GM10266 (cell line): ENCODE data around the gene GLT1D1.

Experiments used
- DNase-seq: peaks from one replicate; pipeline ENCODE4 v3.0.0; 2012; ENCODE audit errors: extremely low spot score
- TF ChIP-seq, protein P1 (sequence below): IDR thresholded peaks from 2 replicates; pipeline ENCODE4 v1.5.1; 2012; ENCODE audit warnings: mild to moderate bottlenecking, low read depth; ENCODE audit not compliant: control insufficient read depth, insufficient read depth; ENCODE audit errors: missing control alignments

Gene GLT1D1

DNA sequence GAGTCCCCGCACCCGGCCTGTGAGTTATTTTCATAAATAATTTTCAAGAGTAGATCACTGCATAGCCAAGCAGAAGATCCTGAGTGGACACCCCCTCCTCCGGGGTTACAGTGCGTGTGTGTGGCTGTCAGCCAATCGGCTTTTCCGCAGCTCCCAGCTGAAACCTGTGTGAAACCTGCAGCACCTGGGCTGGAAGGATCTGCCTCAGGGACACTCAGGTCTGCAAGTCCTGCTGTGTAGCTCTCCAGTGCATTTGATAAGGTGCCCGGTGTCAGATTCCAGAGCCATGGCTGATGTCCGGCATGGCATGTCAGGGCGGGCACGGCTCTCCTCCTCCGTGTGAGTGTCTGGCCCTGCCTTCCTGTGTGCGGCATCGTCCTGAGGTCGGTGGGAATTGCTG is 124.8 kb downstream of the GLT1D1 start:
- DNase-seq, result no peak
- TF ChIP-seq, protein P1, sequence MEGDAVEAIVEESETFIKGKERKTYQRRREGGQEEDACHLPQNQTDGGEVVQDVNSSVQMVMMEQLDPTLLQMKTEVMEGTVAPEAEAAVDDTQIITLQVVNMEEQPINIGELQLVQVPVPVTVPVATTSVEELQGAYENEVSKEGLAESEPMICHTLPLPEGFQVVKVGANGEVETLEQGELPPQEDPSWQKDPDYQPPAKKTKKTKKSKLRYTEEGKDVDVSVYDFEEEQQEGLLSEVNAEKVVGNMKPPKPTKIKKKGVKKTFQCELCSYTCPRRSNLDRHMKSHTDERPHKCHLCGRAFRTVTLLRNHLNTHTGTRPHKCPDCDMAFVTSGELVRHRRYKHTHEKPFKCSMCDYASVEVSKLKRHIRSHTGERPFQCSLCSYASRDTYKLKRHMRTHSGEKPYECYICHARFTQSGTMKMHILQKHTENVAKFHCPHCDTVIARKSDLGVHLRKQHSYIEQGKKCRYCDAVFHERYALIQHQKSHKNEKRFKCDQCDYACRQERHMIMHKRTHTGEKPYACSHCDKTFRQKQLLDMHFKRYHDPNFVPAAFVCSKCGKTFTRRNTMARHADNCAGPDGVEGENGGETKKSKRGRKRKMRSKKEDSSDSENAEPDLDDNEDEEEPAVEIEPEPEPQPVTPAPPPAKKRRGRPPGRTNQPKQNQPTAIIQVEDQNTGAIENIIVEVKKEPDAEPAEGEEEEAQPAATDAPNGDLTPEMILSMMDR, result no peak

DNA sequence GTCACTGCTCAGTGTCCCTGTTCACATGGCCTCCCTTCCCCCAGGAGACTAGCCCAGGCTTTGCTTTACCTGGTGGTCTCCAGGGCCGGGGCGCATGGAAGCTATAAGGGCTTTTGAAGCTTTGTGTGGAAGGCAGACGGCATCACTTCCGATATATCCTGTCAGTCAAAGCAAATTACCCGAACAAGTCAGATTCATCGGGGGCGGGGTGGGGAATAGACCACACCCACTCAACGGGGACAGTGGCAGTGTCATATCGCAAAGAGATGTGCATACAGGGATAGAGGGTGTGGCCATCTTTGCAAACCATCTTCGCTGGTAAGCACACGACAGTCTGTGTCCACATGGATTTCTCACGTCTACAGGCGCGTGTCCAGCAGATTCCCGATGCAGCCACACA is 127.3 kb downstream of the GLT1D1 start:
- no peak for DNase-seq
- TF ChIP-seq, protein P1, result no peak

DNA sequence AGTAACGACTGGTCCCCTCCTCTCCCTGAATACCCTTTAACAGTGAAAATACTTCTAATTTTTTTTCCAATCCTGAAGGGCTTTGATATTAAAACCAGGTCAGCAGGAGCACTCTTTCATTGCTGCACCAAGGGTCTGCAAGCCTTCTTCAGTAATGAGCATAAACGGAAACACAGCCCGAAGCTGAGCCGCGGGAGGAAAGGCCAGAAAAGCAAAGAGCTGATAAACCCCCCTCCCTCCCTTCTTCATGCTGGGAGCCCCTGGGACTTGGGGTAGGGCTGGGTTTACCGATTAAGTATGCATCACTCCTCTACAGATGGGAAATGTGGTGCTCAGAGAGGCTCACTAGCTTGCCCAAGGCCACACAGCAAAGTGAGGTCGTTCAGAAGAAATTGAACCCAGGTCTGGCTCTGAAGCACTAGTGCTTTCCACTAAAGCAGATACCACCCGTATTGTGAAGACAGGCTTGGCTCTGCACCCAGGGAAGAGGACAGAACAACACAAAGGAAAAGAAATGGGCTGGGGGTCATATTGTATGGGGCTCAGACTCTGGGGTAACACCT is 128.8 kb downstream of the GLT1D1 start:
- TF ChIP-seq, protein P1, result no peak
- DNase-seq, result no peak

DNA sequence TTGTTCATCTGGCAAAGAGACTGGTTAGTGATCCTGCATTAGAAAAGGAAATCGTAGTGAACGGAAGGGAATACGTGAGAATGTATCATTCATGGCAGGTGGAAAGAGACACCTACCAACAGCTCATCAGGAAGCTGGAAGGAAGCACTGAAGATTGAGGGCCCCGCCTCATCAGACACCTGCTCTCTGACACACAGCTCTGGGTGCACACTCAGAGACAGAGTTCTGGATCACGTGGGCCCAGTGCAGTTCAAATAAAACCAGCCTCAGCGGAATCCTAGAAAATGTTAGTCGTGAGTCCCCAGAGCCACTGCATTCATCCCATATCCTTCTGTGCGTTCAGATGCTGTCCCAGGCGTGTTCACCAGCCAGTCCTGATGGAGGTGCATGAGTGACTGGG is 129.7 kb downstream of the GLT1D1 start:
- no peak for DNase-seq
- TF ChIP-seq, protein P1, result no peak

DNA sequence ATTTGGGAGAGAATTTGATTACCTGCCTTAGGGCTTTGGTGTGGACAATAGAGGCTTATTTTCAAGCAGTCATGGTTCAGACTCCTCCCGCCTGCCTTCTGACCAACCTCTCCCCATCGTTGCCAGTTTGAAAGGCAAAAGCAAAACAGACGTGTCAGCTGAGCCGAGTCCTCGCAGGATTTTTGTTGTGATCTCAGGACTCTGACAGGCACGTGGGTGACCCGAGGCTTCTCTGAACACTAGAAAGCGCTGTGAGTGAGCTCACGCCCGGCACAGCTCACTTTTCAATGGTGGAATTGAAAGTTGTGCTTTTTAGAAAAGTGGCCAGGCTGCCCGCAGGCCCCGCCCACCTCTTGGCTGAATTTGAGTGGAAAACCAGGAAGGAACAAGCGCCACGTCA is 130.1 kb downstream of the GLT1D1 start:
- DNase-seq, result no peak
- TF ChIP-seq, protein P1, result no peak

DNA sequence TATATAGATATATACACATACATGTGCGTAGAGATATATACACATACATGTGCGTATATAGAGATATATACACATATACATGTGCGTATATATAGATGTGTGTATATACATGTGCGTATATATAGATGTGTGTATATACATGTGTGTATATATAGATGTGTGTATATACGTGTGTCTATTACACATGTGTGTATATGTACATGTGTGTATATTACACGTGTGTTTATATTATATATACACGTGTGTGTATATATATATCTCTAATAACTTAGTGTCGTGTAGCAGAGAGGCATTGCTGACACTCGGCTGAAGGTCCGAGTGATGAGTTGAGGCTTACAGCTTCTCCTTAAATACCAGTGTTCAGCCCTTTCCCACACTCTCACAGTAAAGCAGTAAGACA is 133.7 kb downstream of the GLT1D1 start:
- no peak for DNase-seq

DNA sequence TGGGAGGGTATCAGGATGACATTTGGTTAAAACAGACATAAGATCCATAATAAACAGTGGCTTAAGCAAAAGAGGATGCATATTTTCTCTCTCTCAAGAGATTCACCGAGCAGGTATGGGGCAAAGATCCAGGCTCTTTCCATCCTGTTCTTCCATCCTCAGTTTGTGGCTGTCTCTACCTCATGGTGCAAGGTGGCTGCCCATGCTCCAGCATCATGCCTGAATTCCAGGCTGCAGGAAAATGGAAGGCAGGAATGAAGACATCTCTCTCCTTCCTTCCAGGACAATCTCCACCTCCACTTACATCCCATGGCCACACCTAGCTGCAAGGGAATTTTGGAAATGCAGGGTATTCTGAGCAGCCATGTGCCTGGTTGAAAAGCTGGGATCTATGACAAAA is 136.0 kb downstream of the GLT1D1 start:
- DNase-seq, result no peak
- TF ChIP-seq, protein P1, result no peak

More for the DNA sequence above, 133.7 kb downstream of the GLT1D1 start:
- TF ChIP-seq, protein P1, result no peak
